Kidney tubule cell (primary cell): Measurements from ENCODE around the gene BEST3.

Source experiments
- DNase-seq: peaks from one replicate; pipeline ENCODE4 v3.0.0-alpha.2; 2018; ENCODE audit warnings: low spot score

The BEST3 gene

GRCh38 chr12:69698769-69699540 is at the start of gene BEST3:
Gene BEST3, minus strand, starts transcription at chr12:69699303. Its CDS starts 1,505 bp downstream, at chr12:69697798.
- no peak for DNase-seq

GRCh38 chr12:69744109-69744508 is 45.0 kb upstream of the BEST3 start:
- DNase-seq = no peak

GRCh38 chr12:69739287-69740191 is 40.4 kb upstream of the BEST3 start:
- DNase-seq = peak; percentile 79

DNA sequence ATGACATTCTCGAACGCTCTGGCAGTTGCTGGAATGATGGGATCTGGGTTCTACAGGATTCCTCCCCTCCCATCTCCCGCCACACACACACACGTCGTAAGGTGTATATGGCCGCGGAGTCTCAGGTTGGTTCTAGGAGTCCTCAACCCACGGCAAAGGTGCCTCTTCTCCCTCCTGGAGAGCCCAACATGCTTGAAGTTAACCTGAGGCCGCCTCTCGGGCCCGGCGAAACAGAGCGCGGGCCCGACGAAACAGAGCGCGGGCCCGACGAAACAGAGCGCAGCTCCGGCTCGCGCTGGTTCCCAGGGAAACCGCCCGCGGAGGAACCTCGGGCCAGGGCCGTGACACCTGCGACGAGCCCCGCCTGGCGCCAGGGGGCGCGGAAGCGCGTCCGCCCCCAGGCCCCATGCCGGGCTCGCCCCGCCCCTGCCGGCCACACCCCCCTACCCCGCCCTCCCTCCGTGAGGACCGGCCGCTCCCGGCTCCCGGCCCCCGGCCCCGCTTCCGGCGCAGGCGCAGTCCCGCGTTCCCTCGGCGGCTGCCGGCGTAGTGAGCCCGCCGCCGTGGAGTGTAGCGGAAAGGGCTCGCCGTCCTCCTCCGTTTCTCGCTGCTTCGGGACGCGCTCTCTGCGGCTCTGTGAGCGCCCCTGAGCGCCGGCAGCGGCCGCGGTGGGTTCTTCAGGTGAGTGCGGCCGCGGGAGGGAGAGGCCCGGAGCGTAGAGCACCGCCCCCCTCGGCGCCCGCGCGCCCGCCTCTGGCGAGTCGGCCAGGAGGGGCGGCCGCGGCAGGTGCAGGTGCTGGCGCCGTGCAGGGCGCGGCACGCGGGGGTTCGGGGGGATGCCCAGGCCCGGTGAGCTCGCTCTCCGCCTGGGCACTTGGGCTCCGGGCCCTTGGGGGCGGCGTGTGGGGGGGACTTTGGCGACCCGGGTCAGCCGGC is 39.5 kb upstream of the BEST3 start, which contains the start of gene RAB3IP:
RAB3IP (plus strand) TSS at position 510 of the 936 bp plus-strand sequence. CDS start 16,549 bp downstream, outside the sequence.
- DNase-seq = peak; percentile 90

DNA sequence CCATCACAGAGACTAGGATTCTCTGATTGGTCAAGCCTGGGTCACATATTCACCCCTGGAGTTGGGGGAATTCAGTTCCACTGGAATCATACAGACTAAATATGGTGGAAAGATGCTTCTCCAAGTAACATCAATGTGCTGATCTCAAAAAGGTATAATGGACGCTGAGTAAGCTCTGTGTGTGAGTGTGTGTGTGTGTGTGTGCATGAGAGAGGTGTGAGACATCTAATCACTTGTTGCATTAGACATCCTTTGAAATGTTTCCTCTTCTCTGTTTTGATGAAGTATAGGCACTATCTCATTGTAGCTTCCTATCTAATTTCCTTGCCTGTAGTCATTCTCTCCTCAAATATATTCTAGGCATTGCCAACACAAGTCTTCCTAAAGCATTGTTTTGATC is 34.5 kb upstream of the BEST3 start:
- DNase-seq = no peak

GRCh38 chr12:69732088-69732487 is 33.0 kb upstream of the BEST3 start:
- DNase-seq = peak; percentile 84

DNA sequence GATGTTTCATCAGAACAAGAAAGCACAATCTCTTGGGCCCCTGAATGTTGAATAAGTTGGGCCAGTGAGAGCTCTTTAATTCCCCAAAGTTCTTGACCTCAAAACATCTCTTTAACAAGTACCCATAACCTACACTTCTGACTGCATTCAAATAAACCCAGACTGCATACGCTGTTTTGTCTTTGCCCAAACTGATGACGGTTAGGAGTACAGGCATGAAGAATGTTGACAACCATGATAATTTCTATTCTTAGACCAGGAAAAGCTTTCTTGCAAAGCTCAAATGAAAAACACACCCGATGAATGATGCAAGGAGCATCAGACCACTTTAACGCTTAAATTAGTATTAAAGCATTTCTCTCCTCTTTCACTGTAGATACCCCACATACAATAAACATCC is 27.8 kb upstream of the BEST3 start:
- no peak for DNase-seq

- DNase-seq = no peak
Observed at GRCh38 chr12:69720750-69721149, 21.6 kb upstream of the BEST3 start.

DNA sequence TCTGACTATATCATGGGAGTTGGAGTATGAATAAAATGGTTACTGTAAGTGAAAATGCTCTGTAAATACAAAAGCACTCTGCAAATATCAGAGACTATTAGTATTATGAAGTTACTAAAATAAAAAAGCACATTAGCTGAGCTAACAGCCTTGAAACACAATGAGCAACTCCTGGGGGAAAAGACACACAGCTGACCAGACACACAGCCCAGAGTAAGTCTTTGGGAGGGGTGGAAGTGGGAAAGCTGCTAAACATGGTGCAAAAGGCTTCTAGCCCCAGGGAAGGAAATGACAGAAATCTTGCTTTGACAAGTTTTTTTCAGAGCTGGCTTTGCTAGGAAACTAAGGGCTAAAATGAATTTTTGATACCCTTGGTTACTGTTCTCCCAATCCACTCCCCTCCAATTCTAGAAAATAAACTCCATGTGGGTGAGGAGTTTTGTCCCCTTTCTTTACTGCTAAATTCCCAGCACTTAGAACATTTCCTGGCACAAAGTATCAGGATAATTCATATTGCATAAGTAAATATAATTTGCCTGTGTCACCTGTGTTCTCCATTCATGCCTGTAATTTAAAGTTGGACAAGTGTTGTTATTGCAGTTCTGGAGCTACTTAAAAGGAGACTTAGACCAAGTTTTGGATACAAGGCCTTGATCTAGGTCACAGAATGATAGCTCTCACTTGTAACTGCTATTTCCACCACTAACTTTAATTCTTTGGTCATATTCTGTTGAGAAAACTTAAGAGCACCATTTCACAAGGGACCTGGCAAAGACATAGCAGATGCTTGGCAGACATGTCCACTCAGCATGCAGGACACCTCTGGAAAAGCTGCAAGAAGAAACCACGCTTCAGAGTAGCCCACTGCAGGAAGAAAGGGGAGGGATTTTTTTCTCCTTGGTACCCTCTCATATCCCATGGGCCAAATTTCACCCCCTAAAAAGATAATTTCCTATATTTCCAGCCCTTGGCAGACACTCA is 20.5 kb upstream of the BEST3 start:
- no peak for DNase-seq

DNA sequence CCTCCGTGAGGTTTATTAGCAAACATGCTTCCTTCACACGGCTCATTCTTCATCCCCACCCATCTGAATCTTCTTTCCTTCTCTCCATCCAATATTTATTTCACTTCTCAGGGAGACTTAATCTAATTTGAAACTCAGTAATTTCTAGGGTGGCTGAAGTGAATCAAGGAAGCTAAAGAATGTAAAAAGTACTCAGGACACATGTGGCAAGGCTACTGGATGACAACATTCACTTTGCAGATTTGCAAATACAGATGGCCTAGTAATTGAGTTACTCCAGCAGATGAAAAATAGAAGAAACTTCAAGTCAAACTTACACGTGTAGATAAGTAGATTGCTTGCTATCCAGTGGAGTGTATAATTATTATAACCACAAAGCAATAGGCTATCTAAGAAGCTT is 15.4 kb upstream of the BEST3 start:
- no peak for DNase-seq

- DNase-seq = no peak
Observed at GRCh38 chr12:69712826-69713225, 13.7 kb upstream of the BEST3 start.

GRCh38 chr12:69708649-69709048 is 9.5 kb upstream of the BEST3 start:
- DNase-seq = no peak

DNA sequence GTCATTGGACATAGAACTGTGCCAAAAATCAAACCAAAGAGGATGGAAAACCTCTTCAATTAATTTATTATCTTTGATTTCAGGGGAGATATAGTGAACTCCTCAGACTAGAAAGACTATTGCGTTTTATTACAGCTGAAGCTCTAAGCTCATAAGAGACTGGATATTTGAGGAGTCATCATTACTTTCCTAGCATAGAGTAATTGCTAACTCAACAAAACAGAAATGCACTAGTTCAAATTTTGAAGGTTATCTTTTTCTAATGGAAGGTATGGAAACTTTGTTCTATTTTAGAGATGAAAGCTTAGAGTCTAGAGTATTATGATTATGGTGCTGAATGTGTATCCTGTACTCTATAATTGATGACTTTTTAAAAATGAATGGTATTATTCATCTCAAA is 5.3 kb upstream of the BEST3 start:
- no peak for DNase-seq

- DNase-seq = no peak
Observed at GRCh38 chr12:69703146-69703642, 4.1 kb upstream of the BEST3 start.

GRCh38 chr12:69701826-69702225 is 2.7 kb upstream of the BEST3 start:
- DNase-seq = no peak

GRCh38 chr12:69698054-69698453 is 1.0 kb downstream of the BEST3 start:
- no peak for DNase-seq

DNA sequence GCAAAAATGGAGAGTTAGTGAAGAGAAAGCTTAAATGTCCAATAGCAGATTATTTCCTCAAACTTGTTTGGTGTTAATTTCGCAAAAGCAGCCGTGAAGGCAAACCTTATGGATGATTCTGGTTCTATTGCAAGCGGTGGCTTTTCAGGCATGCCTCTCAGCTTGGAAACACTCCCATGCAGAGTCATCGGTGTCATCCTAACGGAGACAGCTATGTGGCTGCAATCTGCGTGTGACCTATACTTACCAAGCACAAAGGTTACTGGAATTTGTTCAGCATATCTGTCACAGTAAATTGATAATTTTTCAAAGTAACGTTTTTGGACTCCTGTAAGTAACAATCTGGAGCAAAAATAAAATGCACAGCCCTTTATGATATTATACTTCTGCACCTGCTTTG is 5.0 kb downstream of the BEST3 start:
- no peak for DNase-seq

- no peak for DNase-seq
Observed at GRCh38 chr12:69689638-69690037, 9.5 kb downstream of the BEST3 start.

DNA sequence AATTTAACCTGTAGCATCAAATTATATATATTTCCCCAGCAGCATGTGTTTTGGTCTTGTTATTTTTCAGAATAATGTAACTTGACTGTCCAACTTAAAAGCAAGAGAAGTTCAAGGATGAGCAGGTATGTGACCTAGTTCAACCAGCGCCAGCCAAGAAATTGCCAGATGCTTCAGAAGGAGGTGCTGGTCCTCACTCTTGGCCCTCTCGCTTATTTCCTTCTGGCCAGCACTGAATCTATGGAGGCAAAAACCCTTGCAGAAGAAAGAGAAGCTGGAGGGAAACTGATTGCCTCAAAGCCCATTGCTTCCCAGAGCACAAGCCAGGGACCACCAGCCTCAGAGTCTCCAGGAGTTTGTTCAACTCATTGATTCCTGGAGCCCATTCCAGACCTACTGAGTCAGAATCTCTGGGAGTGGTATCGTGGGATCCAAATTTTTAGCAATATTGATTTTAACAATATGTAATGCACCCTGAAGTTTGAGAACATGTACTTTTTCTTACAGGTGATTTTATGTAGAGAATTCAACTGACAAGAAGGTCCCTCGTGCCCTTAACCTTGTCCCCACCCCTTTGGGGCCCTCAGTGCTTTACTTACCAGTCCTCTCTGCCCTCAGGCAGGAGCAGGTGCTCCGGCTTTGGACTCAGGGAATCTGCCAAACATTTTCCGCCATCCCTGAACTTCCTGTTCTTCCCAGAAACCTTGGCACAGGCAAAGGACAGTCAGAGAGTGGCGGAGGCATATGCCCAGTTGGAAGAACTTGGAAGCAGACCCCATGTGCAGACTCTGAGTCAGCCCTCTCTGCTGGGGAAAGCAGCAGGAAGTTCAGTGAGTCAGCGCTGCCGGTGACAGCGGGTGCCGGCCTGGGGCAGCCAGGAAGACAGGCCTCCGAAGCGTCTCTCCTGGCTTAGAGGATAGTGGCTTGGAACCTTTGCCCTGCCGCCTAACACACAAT is 10.4 kb downstream of the BEST3 start:
- DNase-seq = peak; percentile 98
